Peyer's patch (tissue), 4 donors: ENCODE data around the gene SPATA16. TPM values are rescaled to one million over a fixed set of nuclear protein-coding genes. Genes with fewer than 3 reads are reported as not detected.

Source experiments
- DNase-seq, 3 donors: peaks; one replicate each; pipeline ENCODE4 v3.0.0-alpha.2; 2017 to 2019
- H3K27ac ChIP-seq, 4 donors: fragments of 200-600 bp; sonication (generic); one replicate each; pipeline ENCODE4 v1.5.1; 2016 to 2019
- H3K27me3 ChIP-seq, 2 donors: fragments of 200-600 bp; sonication (generic); one replicate each; pipeline ENCODE4 v1.5.1; 2019
- H3K36me3 ChIP-seq, 3 donors: fragments of 200-600 bp; sonication (generic); one replicate each; pipeline ENCODE4 v1.5.1; 2016 to 2019
- H3K4me1 ChIP-seq, 4 donors: fragments of 200-600 bp; sonication (generic); one replicate each; pipeline ENCODE4 v1.5.1; 2016 to 2019
- H3K4me3 ChIP-seq, 4 donors: fragments of 200-600 bp; sonication (generic); 1 replicate in 3 of 4; 2 replicates in 1 of 4; pipeline ENCODE4 v1.5.1; 2016 to 2019; ENCODE audit warnings: mild to moderate bottlenecking in 1 of 4
- H3K9me3 ChIP-seq, 4 donors: fragments of 200-600 bp; sonication (generic); one replicate each; pipeline ENCODE4 v1.5.1; 2016 to 2019; ENCODE audit warnings: mild to moderate bottlenecking in 1 of 4
- POLR2A ChIP-seq, 2 donors: fragments of 450-650 bp; IDR thresholded peaks; one replicate each; pipeline ENCODE4 v1.5.1; 2017; ENCODE audit warnings: antibody characterized with exemption in 2 of 2, mild to moderate bottlenecking in 2 of 2, moderate library complexity in 2 of 2
- total RNA-seq, 4 donors: library from RNA; depleted of rRNA; stranded (reverse); fragments of >200 nt; gene quantifications; one replicate each; pipeline ENCODE4 v1.1.0, GENCODE V29; 2016
- TF ChIP-seq, protein P1 (sequence below), 6 experiments: fragments of 450-650 bp in 4 of 6; fragments of 200-600 bp in 2 of 6; sonication (generic) in 1 of 6; IDR thresholded peaks; one replicate each; pipeline ENCODE4 v1.5.1; 2017 to 2019; ENCODE audit warnings: antibody characterized with exemption in 6 of 6, mild to moderate bottlenecking in 3 of 6, moderate library complexity in 1 of 6

SPATA16 gene
- total RNA-seq, 4 donors from 2014 or later = not detected

DNA sequence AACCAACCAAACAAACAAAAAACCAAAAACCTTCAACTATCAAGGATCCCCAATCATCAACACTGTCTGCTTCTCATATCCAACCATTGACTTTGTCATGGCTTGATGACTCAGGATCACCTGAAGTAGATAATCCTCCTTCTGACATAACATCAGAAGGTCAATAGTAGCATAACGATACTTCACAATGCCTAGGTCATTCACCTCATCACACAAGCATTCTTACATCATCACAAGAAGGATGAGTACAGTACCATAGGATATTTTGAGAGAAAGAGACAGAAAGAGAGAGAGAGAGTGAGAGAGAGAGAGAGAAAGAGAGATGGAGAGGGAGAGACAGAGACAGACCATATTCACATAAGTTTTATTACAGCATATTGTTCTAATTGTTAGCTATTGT lies 42.1 kb downstream of the SPATA16 start:
- no peak overlapping the region for H3K4me3 ChIP-seq
- H3K4me1 ChIP-seq = no peaks in the 10 kb centered on the region
- no peak for TF ChIP-seq POLR2A (IDR thresholded peaks at IDR 0.05)
- TF ChIP-seq, protein P1, sequence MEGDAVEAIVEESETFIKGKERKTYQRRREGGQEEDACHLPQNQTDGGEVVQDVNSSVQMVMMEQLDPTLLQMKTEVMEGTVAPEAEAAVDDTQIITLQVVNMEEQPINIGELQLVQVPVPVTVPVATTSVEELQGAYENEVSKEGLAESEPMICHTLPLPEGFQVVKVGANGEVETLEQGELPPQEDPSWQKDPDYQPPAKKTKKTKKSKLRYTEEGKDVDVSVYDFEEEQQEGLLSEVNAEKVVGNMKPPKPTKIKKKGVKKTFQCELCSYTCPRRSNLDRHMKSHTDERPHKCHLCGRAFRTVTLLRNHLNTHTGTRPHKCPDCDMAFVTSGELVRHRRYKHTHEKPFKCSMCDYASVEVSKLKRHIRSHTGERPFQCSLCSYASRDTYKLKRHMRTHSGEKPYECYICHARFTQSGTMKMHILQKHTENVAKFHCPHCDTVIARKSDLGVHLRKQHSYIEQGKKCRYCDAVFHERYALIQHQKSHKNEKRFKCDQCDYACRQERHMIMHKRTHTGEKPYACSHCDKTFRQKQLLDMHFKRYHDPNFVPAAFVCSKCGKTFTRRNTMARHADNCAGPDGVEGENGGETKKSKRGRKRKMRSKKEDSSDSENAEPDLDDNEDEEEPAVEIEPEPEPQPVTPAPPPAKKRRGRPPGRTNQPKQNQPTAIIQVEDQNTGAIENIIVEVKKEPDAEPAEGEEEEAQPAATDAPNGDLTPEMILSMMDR (IDR thresholded peaks at IDR 0.05) = no peak
- no peaks in the 10 kb centered on the region for H3K27me3 ChIP-seq
- no peaks in the 10 kb centered on the region for H3K36me3 ChIP-seq
- no peak for DNase-seq
- no peaks in the 10 kb centered on the region for H3K9me3 ChIP-seq
- no peak overlapping the region for H3K27ac ChIP-seq

DNA sequence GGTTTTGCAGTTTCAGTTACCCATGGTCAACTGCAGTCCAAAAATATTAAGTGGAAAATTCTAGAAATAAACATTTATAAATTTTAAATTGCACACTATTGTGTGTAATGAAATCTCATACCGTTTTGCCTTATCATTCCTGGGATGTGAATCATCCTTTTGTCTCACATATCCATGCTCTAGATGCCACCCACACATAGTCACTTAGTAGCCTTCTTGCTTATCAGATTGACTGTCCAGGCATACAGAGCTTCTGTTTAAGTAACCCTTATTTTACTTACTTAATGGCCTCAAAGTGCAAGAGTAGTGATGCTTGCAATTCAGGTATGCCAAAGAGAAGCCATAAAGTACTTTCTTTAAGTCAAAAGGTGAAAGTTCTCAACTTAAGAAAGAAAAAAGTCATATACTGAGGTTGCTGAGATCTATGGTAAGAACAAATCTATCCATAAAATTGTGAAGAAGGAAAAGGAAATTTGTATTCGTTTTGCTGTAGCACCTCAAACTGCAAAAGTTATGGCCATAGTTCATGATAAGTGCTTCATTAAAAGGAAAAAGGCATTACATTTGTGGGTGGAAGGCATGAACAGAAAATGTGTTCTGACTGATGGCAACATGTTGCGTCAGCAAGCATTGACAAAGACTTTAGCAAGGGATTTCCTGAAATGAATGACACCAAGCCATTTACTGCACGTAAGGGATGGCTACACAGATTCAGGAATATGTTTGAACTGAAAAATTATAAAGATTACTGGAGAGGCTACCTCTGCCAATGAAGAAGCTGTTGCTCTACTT lies 43.8 kb downstream of the SPATA16 start:
- no peak overlapping the region for H3K27ac ChIP-seq
- no peaks in the 10 kb centered on the region for H3K36me3 ChIP-seq
- no peaks in the 10 kb centered on the region for H3K9me3 ChIP-seq
- H3K27me3 ChIP-seq = no peaks in the 10 kb centered on the region
- no peaks in the 10 kb centered on the region for H3K4me1 ChIP-seq
- TF ChIP-seq POLR2A (IDR thresholded peaks at IDR 0.05) = no peak
- TF ChIP-seq, protein P1 (IDR thresholded peaks at IDR 0.05) = no peak
- no peak overlapping the region for H3K4me3 ChIP-seq
- DNase-seq = no peak

DNA sequence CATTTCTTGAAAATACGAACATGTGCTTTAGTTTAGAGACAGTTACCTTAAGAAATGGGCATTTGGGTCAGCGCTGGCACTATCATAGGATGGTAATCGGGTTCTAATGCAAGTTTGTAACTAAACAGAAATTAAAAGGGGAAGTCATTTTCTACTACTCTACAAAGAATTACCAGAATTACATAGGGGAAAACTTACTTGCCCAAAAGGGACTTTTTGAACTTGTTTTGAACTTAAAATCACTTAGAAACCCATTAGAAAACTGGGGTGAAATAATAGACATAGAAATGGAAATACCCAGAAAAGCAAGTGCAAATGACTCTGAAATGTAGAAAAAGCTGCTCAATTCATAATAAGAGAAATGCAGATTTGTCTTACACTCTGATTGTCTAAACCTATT lies 44.9 kb downstream of the SPATA16 start:
- Histone ChIP-seq H3K27ac (no peak overlapping the region), H3K4me3 (no peak overlapping the region), H3K36me3 (no peaks in the 10 kb centered on the region), H3K9me3 (no peaks in the 10 kb centered on the region), H3K4me1 (no peaks in the 10 kb centered on the region), H3K27me3 (no peaks in the 10 kb centered on the region)
- DNase-seq = no peak
- TF ChIP-seq, protein P1 (IDR thresholded peaks at IDR 0.05) = no peak
- TF ChIP-seq POLR2A (IDR thresholded peaks at IDR 0.05) = no peak

DNA sequence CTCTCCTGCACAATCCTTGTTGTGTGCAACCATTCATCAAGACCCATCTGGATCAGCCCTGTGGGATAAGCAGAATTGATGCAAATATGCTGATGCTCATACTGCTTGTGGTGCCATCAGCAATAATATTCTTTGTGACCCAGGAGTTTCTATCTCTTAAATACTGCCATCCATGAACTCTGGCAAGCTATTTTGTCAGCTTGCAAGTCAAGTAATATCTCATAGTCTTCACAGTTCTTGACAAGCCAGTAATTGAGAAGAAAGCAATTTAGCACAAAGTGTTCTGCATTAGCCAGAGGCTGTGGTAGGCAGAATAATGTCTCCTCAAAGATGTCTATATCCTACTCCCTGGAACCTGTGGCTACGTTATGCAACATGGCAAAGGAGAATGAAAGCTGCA lies 49.0 kb downstream of the SPATA16 start:
- Histone ChIP-seq H3K4me1 (no peaks in the 10 kb centered on the region), H3K4me3 (no peak overlapping the region), H3K27ac (no peak overlapping the region), H3K36me3 (no peaks in the 10 kb centered on the region), H3K27me3 (no peaks in the 10 kb centered on the region), H3K9me3 (no peaks in the 10 kb centered on the region)
- TF ChIP-seq, protein P1 (IDR thresholded peaks at IDR 0.05) = no peak
- no peak for TF ChIP-seq POLR2A (IDR thresholded peaks at IDR 0.05)
- no peak for DNase-seq

DNA sequence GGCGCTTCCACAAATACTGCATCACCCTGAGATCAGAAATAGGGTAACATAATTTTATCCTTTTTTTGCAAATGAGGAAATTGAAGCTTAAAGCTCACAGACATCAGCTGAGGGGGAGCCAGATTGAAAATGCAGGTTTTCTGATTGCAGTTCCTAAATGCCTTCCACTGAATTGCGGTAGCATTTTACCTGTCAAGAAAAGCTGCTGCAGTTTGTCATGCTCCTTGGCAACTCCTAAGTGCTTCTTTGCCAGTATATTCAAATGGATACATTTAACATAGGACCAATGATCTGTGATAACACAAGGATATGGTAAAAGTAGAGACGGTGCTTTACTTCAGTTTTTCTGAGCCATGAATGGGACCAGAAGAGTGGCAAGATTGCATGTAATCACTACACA lies 50.5 kb downstream of the SPATA16 start:
- no peaks in the 10 kb centered on the region for H3K4me1 ChIP-seq
- no peaks in the 10 kb centered on the region for H3K27me3 ChIP-seq
- no peak for DNase-seq
- no peak for TF ChIP-seq POLR2A (IDR thresholded peaks at IDR 0.05)
- TF ChIP-seq, protein P1 (IDR thresholded peaks at IDR 0.05) = no peak
- H3K9me3 ChIP-seq = no peaks in the 10 kb centered on the region
- H3K36me3 ChIP-seq = no peaks in the 10 kb centered on the region
- no peak overlapping the region for H3K4me3 ChIP-seq
- H3K27ac ChIP-seq = no peak overlapping the region
